Osteoblast (primary cell): ENCODE results near the gene SAP130. TPM values are rescaled to one million over a fixed set of nuclear protein-coding genes. Genes with fewer than 3 reads are reported as not detected.

Experiments
- DNase-seq: peaks from one replicate; pipeline ENCODE4 v3.0.0; 2011; ENCODE audit warnings: low spot score, mixed read lengths; ENCODE audit not compliant: insufficient read length; ENCODE audit errors: missing footprints
- H2AFZ ChIP-seq: 2 replicates; pipeline ENCODE4 v1.6.0; 2011; ENCODE audit warnings: mild to moderate bottlenecking, low read length
- H3K27ac ChIP-seq: 2 replicates; pipeline ENCODE4 v1.5.1; 2011; ENCODE audit warnings: mild to moderate bottlenecking, low read depth, low read length, moderate library complexity
- H3K27me3 ChIP-seq: 2 replicates; pipeline ENCODE4 v1.6.0; 2012; ENCODE audit warnings: mild to moderate bottlenecking, control low read depth, inconsistent platforms, low read length, moderate library complexity; ENCODE audit not compliant: insufficient read depth
- H3K36me3 ChIP-seq: 2 replicates; pipeline ENCODE4 v1.5.1; 2011; ENCODE audit warnings: mild to moderate bottlenecking, low read length, control low read depth, moderate library complexity; ENCODE audit not compliant: insufficient read depth
- H3K4me1 ChIP-seq: 2 replicates; pipeline ENCODE4 v1.5.1; 2011; ENCODE audit warnings: mild to moderate bottlenecking, low read length, control low read depth, moderate library complexity; ENCODE audit not compliant: insufficient read depth
- H3K4me2 ChIP-seq: 2 replicates; pipeline ENCODE4 v1.6.0; 2011; ENCODE audit warnings: mild to moderate bottlenecking, low read length; ENCODE audit not compliant: insufficient read depth
- H3K4me3 ChIP-seq: fragments of 200-600 bp; sonication (generic); 3 replicates; pipeline ENCODE4 v1.5.1; 2012; ENCODE audit warnings: mild to moderate bottlenecking, low read length, inconsistent platforms; ENCODE audit not compliant: insufficient read depth
- H3K79me2 ChIP-seq: 2 replicates; pipeline ENCODE4 v1.6.0; 2012; ENCODE audit warnings: mild to moderate bottlenecking, low read length, control low read depth, inconsistent platforms; ENCODE audit not compliant: insufficient read depth
- H3K9me3 ChIP-seq: 2 replicates; pipeline ENCODE4 v1.5.1; 2011; ENCODE audit warnings: low read depth, low read length, control low read depth
- H4K20me1 ChIP-seq: 2 replicates; pipeline ENCODE4 v1.6.0; 2012; ENCODE audit warnings: mild to moderate bottlenecking, low read length, control low read depth; ENCODE audit not compliant: insufficient read depth
- small RNA-seq: library from RNA; depleted of rRNA; stranded (forward); fragments of <200 nt; gene quantifications from one replicate; pipeline ENCODE3, GENCODE V24; 2012
- total RNA-seq: library from RNA; depleted of rRNA; stranded (reverse); fragments of >200 nt; gene quantifications from 2 replicates; pipeline ENCODE4 v1.2.3, GENCODE V29; 2012
- TF ChIP-seq, protein P1 (sequence below): IDR thresholded peaks from 2 replicates; pipeline ENCODE4 v1.5.1; 2011; ENCODE audit warnings: mild to moderate bottlenecking, low read depth, low read length, moderate library complexity; ENCODE audit errors: extremely low read depth

SAP130 gene
- total RNA-seq, 1 donor = 5.4 TPM

DNA sequence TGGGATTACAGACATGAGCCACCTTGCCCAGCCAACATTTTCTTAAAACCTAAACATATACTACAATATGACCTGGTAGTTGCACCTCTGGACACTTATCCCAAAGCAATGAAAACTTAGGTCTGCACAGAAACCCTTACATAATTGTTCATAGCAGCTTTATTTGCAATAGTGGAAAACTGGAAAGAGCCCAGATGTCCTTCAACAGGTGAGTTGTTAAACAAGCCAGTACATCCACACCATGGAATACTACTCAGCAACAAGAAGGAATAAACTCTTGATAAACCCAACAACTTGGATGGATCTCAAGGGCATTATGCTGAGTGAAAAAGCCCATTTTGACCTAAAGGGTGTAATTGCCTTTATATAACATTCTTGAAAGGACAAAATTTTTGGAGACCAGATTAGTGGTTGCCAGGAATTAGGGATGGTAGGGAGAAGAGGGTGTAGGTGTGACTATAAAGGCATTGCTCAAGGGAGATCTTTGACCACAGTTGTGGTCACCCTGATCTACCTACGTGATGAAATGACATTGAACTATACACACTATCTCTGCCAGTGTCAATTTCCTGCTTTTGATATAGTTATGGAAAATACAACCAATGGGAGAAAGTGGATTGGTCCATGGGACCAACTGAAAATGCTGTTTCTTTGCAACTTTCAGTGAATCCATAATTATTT is 130.2 kb downstream of the SAP130 start:
- Histone ChIP-seq H3K9me3 (no peaks in the 10 kb centered on the region), H3K79me2 (no peaks in the 10 kb centered on the region), H3K4me3 (no peak overlapping the region), H3K4me2 (no peak overlapping the region), H3K36me3 (no peaks in the 10 kb centered on the region), H3K4me1 (no peaks in the 10 kb centered on the region), H2AFZ (no peak overlapping the region), H4K20me1 (no peaks in the 10 kb centered on the region), H3K27me3 (no peaks in the 10 kb centered on the region), H3K27ac (no peak overlapping the region)
- TF ChIP-seq, protein P1, sequence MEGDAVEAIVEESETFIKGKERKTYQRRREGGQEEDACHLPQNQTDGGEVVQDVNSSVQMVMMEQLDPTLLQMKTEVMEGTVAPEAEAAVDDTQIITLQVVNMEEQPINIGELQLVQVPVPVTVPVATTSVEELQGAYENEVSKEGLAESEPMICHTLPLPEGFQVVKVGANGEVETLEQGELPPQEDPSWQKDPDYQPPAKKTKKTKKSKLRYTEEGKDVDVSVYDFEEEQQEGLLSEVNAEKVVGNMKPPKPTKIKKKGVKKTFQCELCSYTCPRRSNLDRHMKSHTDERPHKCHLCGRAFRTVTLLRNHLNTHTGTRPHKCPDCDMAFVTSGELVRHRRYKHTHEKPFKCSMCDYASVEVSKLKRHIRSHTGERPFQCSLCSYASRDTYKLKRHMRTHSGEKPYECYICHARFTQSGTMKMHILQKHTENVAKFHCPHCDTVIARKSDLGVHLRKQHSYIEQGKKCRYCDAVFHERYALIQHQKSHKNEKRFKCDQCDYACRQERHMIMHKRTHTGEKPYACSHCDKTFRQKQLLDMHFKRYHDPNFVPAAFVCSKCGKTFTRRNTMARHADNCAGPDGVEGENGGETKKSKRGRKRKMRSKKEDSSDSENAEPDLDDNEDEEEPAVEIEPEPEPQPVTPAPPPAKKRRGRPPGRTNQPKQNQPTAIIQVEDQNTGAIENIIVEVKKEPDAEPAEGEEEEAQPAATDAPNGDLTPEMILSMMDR = no peak
- no peak for DNase-seq

GRCh38 chr2:127893494-127893893 is 134.4 kb downstream of the SAP130 start:
- no peak for DNase-seq
- Histone ChIP-seq H3K36me3 (no peaks in the 10 kb centered on the region), H4K20me1 (no peaks in the 10 kb centered on the region), H2AFZ (no peak overlapping the region), H3K4me3 (no peak overlapping the region), H3K27ac (no peak overlapping the region), H3K27me3 (no peaks in the 10 kb centered on the region), H3K79me2 (no peaks in the 10 kb centered on the region), H3K9me3 (no peaks in the 10 kb centered on the region), H3K4me1 (no peaks in the 10 kb centered on the region), H3K4me2 (no peak overlapping the region)
- TF ChIP-seq, protein P1 = no peak

- Histone ChIP-seq H2AFZ (no peak overlapping the region), H4K20me1 (no peaks in the 10 kb centered on the region), H3K27me3 (no peaks in the 10 kb centered on the region), H3K4me3 (no peak overlapping the region), H3K27ac (no peak overlapping the region), H3K4me2 (no peak overlapping the region), H3K36me3 (no peaks in the 10 kb centered on the region), H3K79me2 (peaks cover under 1% of the 10 kb centered on the region), H3K4me1 (no peaks in the 10 kb centered on the region), H3K9me3 (no peaks in the 10 kb centered on the region)
- DNase-seq = no peak
- TF ChIP-seq, protein P1 = no peak
Observed at GRCh38 chr2:127893033-127893432, 134.8 kb downstream of the SAP130 start.

DNA sequence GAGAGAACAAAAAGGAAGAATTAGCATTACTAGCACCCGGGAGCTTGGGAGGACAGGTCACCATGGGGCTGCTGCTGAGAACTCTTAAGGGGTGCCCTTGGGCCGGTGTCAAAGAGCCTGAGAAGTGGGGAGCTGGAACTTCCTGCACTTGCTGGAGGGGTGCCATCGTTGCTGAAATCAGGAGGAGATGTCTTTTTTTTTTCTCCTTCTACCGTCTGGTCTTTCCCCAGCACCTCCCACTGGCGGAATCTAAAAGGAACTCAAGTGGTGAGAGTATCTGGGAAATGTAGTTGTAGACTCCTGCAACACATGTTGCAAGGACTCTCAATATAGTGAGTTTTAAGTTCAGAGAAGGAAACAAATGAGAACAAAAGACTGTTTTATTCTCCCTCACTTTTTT is 136.0 kb downstream of the SAP130 start:
- Histone ChIP-seq H3K9me3 (no peaks in the 10 kb centered on the region), H3K27ac (no peak overlapping the region), H3K36me3 (no peaks in the 10 kb centered on the region), H3K4me2 (no peak overlapping the region), H3K27me3 (no peaks in the 10 kb centered on the region), H3K4me1 (peaks cover 9% of the 10 kb centered on the region), H4K20me1 (no peaks in the 10 kb centered on the region), H2AFZ (no peak overlapping the region), H3K79me2 (peaks cover 11% of the 10 kb centered on the region), H3K4me3 (no peak overlapping the region)
- DNase-seq = no peak
- TF ChIP-seq, protein P1 = no peak

Small RNAs within 50 kb of the gene (small RNA-seq; reads per million reads assigned to genes)
- gene AC012306.1 (not detected), gene AC108059.3 (not detected), gene RF00019 (not detected)

Other genes starting within 250 kb of the SAP130 start
- 25.7 and 29.8 TPM in 2 replicates for gene WDR33, start 216.9 kb downstream of the SAP130 start, total RNA-seq
- gene POLR2D, start 169.9 kb downstream of the SAP130 start, total RNA-seq = 13.0 and 15.9 TPM in 2 replicates
- 15.0 and 15.6 TPM in 2 replicates for gene AMMECR1L, start 142.1 kb downstream of the SAP130 start, total RNA-seq
- gene UGGT1, start 63.1 kb upstream of the SAP130 start, total RNA-seq = 67.8 and 80.0 TPM in 2 replicates